Activated T-cell treated with anti-CD3 and anti-CD28 coated beads for 4 hours (primary cell): ENCODE measurements around the gene VOPP1.
"Not testable (repeated sequence)": the region's sequence is repeated elsewhere in the genome, so short reads cannot be mapped to it uniquely, and the experiment has no call there.

Experiments
- DNase-seq: peaks from one replicate; pipeline ENCODE4 v3.0.0-alpha.2; 2020

Gene VOPP1

DNA sequence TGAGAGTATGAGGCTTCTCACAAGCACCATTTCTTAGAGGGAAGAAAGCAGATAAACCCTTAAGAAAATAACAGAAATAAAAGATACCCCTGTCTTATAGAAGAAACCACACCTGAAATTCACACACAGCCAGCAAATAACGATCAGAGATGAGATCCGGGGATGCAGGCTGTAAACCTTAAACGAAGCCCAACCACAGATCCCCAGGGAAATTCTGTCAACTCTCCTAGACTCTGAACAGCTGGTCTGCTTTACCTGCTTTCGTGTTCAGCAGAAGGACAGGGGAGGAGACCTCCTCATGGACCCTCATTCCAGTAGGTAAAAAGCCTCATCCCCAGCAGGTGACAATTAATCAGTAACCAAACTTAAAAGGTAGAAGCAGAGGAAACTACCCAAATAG lies 45.0 kb downstream of the VOPP1 start:
- DNase-seq: no peak

GRCh38 chr7:55526770-55527169 lies 45.5 kb downstream of the VOPP1 start:
- DNase-seq: no peak

- DNase-seq: no peak
Measured at GRCh38 chr7:55526329-55526728, 46.0 kb downstream of the VOPP1 start.

- no peak for DNase-seq
Measured at GRCh38 chr7:55524558-55525310, 47.6 kb downstream of the VOPP1 start.

GRCh38 chr7:55523366-55523765 lies 48.9 kb downstream of the VOPP1 start:
- no peak for DNase-seq

DNA sequence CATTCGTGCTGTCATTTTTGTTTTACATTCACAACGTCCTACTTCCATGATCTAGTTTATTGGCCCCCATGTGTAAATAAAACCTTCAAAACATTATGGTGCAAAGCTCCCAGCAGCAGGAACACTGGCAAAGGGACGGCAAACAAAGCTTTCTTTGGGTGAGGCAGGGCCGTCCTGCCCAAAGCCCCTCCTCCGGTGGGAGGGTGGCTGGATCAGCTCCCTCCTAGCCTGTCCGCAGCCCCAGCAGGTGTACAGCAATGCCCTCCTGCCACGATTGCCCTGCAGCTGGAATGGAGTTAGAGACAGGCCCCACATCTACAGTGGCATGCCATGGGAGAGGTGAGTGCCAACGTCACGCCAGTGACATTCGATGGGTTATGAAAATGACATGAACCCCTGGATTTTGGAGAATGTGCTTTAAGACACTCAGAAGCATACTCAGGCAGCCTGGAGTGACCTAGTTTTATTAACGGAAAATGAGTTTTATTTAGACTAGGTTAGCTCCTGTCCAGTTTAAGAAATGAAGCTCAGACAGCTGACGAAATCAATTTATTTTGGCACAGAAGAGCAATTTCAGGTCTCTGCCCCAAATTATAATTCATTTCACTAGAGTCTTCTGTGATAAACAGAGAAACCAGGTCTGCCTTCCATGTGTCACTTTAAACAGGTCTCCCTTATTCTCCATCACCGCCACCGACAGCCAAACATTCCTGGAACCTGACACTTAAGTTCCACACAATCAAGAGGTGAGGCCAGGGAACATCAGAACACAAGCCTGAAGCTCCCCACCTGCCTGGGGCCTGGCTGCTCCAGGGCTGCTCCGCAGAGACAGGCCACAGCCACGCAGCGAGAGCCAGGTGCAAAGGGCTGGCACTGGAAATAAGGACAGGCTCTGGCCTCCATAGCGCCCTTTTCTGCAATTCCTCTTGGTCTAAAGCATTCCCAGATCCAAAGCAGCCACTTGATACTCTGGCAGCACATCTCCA lies 50.1 kb downstream of the VOPP1 start:
- DNase-seq: no peak

GRCh38 chr7:55521512-55521911 lies 50.8 kb downstream of the VOPP1 start:
- DNase-seq: no peak

DNA sequence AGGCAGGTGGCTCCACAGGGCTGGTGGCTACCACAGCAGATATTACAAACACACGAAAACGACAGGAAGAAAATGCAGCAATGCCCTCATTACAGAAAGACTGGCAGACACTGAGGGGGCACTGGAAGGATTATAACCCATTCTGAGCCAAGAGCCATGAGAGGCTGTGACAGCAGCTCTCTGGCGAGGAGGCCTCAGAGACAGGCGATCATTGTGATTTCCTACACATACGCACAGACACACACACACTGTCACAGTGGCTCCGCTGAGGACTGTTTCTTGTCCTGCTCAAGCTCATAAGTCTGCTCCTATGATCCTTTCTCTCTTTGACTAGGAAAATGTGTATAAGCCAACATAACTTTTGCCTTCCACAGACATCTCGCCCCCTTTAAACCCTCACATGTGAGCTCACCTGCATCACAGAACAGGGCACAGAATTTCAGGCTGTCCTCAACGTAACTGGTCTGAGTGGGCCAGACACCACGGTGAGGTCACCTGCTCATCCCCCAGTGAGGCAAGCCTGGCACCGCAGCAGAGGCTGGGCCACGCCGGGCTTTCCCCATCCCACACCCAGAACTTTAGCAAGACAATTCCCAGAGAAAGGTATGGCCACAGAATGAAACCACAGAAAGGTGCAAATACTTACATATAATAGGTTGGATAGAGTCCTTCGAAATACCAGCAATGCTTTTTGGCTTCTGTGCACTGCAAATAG lies 51.7 kb downstream of the VOPP1 start:
- DNase-seq: no peak

- DNase-seq: no peak
Measured at GRCh38 chr7:55518836-55519235, 53.5 kb downstream of the VOPP1 start.

DNA sequence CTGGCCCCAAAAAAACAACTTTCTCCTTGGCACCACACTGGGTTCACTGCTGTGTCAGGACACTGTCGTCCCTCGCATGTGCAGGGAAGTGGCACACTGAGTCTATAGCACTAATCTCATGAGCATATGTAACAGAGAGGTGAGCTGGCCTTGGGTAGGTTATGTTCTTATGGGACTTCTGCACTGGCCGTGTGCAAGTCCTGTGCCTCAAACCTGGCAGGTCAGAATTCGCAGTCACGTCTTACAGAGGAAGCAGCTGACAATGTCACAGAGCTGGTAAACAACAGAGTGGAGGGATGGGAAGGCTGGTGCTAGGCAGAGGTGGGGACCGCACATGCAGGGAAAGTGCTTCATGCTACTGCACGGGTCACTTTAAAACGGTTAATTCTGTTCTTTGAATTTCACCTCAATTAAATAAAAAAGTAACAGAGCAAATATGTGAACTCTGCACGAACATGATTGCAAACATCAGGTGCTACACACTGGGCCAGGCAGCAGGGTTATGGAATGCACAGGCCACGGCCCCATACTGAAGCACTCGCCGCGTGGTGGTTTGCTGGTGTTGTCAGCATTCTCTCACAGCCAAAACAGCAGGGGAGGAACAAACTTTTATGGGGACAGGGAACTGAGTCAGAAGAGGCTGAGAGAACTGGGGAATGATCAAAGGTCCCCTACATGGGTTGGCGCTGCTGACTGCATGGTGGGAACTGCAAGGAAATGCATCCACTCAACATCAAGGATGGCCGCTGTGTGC lies 54.2 kb downstream of the VOPP1 start:
- no peak for DNase-seq

DNA sequence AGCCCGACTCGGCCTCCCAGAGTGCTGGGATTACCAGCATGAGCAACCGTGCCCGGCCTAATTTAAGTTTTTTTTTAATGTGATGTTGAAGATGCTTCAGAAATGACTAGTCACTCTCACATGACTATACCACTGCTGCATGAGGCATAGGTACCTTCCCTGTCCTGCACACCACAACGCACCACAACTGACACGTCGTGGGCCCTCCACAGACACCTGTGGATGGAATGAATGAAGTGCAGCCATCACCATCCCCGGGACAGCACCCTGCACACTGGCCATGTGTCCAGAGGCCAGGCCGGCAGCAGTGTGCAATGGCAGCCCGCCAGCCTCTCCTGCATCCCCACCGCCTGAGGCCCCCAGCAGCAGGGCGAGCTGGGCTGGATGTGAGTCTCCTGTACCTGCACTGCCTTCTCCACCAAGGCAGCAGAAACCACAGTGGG lies 55.1 kb downstream of the VOPP1 start:
- no peak for DNase-seq

GRCh38 chr7:55516409-55516808 lies 55.9 kb downstream of the VOPP1 start:
- DNase-seq: no peak

DNA sequence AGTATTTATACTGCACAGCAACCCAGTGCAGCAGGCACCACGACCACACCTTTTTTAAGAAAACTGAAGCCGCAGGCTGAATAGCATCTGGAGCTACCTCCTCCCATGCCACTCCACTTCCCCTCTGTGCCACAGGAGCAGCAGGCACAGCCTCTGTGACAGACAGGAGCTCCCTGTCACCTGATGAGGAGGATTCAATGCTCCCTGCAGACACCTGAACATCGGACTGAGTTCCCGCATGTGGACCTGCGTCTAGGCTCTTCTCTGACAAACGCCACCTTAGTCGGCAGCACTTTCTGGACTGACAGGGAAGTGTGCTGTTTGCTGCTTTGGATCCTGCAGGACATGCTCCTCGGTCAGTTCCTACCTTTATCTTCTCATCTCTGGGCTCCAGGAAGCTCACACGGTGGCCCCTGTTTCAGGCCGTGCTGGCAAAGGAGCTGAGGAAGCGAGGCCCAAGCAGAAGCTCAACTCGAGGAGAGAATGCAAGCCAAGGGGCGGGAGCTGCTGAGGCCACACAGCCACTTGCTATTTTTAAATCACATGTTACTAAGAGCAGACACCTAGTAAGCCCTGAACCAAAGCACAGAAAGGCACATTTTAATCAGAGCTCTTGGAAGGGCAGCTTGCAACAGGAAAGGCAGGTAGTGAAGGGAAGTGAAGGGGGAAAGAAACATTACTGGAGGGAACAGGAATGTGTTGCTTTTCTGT lies 56.6 kb downstream of the VOPP1 start:
- DNase-seq: no peak

DNA sequence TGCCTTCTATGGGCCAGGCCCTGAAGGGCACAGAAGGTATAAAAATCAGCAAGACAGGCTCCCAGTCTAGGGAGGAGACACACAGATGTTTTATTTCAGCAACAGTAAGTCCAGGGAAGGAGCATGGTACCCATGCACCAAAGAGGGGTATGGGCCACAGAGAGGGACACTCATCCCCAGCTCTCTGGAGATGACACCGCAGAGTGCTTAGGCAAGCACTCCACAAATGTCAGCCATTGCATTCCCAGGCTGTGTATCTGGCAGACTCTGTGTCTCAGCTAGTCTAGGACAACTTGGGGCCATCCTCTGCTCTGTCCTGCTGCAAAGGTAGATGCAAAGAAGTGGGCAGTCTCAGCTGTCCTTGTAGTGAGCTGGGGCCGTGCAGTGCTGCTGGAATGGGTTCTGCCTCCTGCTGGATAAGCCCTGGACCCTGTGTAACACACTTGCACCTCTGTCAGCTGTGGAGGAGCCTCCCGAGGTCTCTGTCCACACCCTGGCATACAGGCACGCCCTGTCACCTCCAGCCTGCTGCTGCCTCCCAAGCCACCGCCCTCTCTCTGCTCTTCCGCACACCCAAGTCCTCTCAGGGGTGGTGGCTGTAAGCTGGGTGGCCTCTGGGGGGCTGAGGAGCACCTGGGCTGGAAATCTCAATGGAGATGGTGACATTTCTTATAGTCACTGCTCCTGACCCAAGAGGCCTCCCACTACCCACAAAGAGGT lies 57.6 kb downstream of the VOPP1 start:
- DNase-seq: no peak

- no peak for DNase-seq
Measured at GRCh38 chr7:55513868-55514267, 58.4 kb downstream of the VOPP1 start.

GRCh38 chr7:55512635-55513191 lies 59.6 kb downstream of the VOPP1 start:
- DNase-seq: no peak

DNA sequence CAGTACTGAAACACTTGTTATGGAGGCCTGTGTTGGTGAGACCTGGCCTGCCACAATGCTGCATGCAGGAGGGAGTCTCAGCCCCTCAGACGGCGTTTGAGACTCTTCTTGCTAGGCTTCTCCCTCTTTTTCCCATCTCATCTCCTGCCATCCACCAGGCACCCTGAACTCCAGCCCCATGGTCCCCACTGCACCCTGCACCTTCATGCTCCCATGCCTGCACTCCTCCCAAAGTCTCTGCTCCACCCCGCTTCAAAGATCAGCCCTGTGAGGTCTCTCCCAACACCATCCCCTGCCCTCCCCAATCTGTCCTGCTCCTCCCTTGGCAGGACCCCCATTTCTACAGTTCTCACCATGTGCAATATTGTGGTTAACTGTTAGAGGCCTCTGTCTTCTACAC lies 61.7 kb downstream of the VOPP1 start:
- DNase-seq: no peak

GRCh38 chr7:55510206-55510605 lies 62.1 kb downstream of the VOPP1 start:
- DNase-seq: not testable (repeated sequence)

DNA sequence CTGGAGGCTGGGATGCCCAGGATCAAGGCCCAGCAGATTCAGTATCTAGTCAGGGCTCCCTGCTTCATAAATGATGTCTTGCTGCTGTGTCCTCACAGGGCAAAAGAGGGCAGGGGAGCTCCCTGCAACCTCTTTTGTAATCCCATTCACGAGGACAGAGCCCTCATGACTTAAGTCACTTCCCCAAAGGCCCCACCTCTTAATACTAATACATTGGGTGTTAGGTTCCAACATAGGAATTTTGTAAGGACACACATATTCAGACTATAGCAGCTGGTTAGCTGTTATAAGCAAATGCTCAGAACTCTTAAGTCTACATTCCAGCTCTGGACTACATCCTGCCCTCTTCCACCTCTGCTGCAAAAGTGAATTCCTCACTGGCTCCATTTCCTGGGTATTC lies 63.0 kb downstream of the VOPP1 start:
- no peak for DNase-seq

GRCh38 chr7:55508221-55509011 lies 63.9 kb downstream of the VOPP1 start:
- DNase-seq: no peak
